Ureter (tissue), 1 donor: ENCODE data around the gene SLX9. TPM values are rescaled to one million over a fixed set of nuclear protein-coding genes. Genes with fewer than 3 reads are reported as not detected.
"Not testable (repeated sequence)": the region's sequence is repeated elsewhere in the genome, so short reads cannot be mapped to it uniquely, and the experiment has no call there.

ENCODE experiments used
- DNase-seq: peaks from one replicate; pipeline ENCODE4 v3.0.0-alpha.2; 2020; ENCODE audit warnings: low spot score
- total RNA-seq: library from RNA; stranded (reverse); gene quantifications from one replicate; pipeline ENCODE4 v1.2.4, GENCODE V29; 2023
- donor health status: DM: yes; HTN: yes; CAD: no.

SLX9 gene
- total RNA-seq, 1 donor from 2014 or later, result 32.4 TPM

DNA sequence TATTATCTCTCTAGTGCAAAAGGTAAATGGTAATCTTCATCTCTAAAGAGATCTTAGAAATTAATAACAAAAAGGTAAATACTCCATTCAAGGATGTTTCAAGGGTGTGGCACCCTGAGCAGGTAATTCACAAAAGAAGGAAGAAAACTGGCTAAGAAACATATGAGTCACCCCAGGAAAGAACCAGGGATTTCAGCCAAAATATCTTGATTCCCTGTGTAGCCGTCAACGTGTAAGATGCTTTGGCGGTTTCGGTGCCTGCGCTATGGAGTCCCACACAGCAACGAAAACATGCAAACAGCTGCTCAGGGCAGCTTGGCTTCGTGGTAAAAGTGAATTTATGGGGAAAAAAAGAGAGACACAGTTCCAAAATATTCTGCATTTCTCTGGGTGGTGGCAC, 22.9 kb upstream of the SLX9 start:
- DNase-seq, result no peak

DNA sequence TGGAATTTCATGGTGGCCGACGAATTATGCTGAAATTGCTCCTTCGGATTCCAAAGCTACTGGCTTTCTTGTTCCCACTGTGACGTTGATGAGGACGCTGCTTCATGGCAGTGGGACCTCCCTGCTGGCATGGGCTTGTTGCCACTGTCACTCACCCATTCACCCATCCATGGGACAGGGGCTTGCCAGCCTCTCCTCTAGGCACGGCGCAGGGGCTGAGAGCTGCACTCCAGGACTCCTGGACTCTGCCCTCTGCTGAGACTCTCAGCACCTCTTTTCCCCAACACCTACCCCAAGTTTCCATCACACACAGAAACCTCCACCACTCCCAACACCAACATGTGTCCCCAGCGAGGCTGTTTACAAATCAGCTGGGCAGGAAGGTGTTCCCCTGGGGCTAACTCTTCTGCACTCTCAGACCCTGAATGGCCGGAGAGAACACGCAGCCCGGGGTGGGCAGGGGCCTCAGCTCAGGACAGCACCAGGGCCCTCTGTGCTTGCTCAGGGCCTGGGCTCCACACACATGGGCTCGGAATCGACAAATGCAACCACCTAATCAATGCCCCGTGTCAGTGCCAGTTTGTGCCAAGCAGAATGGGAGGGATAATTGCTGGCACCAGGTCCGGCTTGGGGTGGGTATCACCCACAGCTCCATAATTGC, 22.3 kb upstream of the SLX9 start:
- DNase-seq, result no peak

DNA sequence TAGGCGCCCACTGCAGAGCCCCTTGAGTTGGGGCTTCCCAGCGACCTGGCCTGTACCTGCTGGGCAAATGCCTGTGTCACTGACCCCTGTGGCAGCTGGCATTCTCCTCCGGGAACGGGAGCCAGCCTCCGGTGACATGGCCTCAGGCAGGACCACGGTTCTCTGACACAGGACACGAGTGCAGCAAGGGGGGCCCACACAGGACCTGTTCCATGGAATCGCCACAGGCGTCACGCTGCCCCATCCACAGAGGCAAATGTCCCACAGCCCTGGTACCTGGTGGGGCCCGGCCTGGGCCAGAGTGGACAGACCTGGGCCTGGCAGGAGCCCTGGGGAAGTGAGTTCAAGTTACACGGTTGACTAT, 21.7 kb upstream of the SLX9 start:
- DNase-seq, result no peak

DNA sequence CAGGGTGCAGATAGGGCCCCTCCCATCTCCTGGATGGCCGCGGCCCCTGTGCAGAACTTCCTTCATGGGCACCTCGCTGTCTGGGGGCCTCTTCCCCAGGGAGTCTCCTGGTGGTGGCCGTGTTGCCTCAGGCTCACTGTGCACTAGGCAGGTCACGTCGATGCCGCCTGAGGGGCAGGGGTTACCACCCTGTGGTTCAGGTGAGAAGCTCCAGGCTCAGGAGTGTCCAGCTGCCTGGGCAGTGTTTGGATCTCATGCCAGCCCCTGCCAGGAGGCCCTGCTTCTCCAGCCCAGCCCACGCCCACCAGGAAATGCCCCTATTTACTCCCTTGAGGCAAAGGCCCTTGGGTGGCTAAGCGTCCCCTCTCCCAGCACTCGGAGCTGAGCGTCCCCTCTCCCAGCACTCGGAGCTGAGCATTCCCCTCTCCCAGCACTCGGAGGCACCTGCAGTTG, 21.2 kb upstream of the SLX9 start:
- no peak for DNase-seq

DNA sequence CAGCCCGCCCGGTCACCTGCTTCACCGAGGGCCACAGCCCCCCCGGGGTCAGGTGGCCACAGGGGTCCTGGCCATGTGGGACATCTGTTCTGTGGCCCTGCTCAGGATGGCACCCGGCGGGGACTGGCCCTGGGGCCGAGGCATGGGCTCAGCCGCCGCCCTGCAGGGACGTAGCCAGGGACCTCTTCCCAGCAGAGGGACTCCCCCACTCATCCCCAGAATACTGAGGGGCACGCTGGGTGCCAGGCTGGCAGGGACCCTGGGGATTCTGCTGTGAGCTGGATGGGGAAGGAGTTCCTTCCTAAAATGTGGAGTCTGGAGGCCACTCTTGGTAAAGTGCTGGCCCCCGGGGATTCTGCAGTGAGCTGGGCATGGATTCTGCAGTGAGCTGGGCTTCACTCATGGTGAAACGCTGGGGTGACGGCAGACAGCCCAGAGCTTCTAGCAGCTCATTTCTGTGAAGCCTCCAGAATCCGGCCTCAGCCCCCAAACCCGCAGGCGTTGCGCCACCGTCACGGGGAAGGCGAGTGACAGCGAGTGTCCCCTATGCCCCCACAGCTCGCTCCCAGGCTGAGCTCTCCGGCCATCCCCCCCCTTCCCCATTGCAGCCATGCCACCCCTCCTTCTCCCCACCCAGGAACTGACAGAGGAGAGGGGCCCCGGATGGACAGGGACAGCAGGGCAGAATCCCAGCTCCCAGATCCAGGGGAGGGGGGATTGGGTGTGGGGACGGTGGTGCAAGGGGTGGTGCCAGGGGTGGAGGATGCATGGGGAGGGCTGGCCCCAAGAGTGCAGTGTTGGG, 20.5 kb upstream of the SLX9 start:
- DNase-seq, result no peak

DNA sequence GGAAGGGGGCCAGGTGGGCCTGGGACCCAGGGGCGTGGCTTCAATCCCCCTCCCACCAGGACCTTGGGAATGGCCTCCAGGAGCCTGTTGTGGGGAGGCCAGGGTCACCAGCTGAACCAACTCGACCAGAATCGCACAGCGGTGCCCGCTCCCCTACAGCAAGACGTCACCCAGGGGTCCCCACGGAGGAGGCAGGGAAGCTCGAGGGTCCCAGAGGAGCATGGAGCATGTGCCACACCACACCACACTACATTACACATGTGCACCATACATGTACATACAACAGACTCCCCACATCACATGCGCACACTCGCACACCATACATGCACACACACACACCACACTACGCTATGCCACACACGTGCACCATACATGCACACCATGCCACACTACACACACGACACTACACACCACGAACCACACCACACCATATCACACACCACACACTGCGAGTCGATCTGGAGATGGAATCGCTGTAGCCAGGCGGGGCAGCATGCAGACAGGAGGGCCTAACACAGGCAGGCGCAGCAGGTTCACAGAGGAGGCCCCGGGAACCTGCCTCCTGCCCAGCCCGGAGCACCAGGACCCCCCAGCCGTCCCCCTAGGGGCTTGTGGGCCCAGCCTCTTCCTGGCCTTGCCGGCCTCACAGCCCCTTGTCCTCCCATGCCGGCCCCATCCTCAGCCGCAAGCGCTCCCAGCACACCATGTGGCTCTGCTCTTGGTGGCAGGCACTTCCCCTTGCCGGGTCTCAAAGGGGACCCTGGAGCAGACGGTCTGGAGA, 19.7 kb upstream of the SLX9 start:
- DNase-seq, result no peak

DNA sequence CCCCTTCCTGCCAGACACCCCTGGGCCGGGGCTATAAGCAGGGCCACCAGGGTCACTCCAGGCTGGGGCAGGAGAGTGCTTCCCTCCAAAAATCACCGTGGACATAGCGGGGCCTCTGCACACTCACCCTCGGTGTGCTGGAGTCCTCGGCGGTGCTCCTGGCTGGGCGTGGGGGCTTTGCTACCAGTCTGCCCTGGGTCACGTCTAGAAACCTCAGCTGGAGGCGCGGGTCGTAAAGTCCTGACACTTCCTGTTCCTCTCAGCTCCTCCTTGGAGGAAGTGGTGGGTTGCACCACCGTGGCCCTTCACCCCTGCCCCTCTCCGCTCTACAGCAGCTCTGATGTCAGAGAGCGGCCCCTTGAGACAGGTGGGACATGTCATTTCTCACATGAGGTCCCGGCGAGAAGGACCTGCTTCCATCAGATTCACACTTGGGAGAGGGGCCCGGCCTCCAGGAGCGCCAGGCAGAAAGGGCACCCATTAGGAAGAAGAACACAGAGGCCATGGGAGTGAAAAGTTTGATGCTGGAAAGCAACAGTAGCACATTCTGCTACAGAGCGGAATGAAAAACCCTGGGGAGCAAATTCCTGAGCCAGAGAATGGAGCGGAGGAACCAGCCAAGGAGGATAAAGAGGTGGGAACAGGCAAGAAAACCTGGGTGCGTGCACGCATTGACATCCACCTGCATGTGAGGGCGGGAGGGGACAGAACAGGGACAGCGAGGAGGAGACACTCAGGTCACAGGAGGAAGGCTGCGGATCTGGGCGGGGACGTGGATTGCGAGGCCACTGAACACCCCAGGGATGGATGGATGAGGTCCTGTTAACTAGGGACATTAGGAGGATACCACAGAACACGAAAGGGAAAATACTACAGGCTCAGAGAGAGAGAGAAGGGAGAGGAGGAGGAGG, 18.9 kb upstream of the SLX9 start, which contains the start of gene ITGB2:
Gene ITGB2, minus strand, starts transcription at position 206 of the 911 bp plus-strand sequence. CDS start 10,117 bp downstream, outside the sequence.
- DNase-seq, result no peak

DNA sequence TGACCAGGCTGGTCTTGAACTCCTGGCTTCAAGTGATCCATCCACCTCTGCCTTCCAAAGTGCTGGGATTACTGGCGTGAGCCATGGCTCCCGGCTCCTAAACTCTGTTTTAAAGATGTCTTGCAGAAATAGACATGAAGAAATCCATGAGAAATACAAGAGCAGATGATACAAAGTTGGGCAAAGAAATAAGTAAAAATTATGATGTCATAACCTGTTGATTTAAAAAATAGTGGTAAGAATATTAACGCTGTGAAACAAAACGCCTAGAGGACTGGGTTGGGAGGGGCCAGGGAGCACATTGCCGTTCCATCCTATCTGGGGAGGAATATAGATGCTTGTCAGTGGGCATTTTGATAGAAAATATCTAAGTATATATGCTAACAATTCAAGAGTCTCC, 17.9 kb upstream of the SLX9 start:
- DNase-seq, result no peak

DNA sequence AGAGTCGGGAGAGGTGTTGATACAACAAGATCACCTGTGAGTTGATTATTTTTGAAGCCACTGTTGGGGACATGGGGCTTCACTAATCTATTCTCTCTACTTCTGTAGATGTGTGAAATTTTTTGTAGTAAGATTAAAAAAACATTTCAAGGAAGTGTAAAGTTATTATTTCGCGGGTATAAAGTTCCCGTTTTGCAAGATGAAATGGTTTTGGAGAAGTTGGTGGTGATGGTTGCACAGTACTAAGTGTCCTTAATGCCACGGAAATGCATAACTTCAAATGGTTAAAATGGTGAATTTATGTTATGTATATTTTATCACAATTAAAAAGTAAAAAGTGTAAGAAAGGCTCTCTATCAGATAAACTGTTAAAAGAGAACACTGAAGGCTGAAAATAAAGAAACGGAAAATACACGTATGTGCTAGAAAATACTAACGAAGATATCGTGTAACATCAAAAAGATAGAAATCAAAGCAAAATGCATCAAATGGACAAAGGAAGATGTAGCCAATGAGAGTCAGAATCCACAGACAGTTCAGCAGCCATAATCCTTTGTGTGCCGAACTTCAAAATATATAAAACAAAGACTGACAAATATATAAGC, 16.2 kb upstream of the SLX9 start:
- DNase-seq, result no peak

DNA sequence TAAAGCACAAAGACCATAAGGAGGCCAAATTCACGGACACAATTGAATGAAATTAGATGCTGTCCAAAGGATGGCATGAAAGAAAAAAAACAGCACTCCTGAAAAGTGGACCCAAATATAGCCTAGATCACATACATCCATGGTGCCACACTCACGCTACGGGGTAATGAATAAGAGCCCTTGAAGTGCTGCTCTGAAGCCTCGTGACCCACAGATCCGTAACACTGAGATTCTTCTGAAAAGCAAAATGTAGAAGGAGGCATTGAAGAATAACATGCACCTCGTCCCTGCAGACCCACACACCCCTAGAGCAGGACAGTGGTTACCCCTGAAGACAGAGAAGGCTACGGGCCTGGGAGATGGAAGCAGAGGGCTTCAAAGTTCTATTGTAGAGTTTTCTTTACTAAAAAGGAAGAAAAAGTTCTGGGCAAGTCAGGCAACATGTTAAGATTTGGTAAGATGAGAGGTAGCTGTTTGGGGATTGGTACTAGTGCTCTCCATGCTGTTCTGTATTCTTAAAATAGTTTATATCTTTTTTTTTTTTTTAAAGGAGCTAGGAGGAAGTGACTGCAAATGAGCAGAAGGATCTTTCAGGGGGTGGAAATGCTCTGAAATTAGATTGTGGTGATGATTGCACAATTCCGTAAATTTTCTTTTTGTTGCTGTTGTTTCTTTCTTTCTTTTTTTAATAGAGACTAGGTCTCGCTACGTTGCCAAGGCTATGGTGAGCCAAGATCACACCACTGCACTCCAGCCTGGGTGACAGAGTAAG, 15.0 kb upstream of the SLX9 start:
- DNase-seq, result no peak

DNA sequence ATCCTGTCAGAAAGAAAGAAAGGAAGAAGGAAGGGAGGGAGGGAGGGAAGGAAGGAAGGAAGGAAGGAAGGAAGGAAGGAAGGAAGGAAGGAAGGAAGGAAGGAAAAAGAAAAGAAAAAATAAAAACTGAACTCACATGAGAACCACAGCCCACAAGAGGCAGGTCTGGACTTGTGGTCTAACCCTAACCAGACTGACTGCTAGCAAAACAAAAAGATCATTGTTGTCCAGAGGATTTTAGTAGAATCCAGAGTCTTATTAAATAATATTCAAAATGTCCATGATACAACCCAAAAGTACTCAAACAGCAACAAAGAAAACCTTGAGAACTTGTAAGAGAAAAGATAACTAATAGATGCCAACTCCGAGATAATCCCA, 14.5 kb upstream of the SLX9 start:
- no peak for DNase-seq

DNA sequence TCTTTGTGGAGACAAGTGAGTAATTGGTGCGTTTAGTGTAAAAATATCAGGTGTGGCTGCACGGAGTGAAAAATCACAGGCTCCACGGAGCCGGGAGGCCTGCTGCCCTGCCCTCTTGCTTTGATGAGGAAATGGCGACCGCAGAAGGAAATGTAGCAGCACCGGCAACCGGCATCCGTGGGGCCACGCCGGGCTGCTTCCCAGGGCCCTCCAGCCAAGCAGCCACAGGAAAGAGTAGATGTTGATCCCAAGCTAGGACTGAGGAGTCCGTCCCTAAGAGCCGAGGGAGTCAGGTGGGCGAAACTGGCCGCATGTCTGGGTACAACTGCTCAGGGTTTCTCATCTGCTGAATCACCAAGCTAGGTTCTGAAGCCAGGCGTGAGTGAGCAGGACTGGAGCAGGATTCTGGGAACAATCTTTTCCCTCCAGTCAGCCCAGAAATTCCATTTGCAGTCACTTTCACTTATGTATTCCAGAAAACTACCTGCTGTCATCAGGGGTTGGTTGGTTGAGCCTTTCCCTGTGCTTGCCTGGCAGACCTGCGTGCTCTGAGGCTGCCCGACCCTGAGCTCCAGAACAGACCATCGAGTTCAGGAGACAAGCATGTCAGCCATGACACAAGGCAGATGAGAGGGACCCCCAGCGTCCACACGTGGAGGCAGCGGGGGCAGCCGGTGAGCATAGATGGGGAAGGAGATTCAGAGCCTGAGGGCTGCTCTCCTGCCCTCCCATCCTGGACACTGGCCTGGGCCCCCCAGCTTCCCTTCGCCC, 13.3 kb upstream of the SLX9 start:
- DNase-seq, result no peak

DNA sequence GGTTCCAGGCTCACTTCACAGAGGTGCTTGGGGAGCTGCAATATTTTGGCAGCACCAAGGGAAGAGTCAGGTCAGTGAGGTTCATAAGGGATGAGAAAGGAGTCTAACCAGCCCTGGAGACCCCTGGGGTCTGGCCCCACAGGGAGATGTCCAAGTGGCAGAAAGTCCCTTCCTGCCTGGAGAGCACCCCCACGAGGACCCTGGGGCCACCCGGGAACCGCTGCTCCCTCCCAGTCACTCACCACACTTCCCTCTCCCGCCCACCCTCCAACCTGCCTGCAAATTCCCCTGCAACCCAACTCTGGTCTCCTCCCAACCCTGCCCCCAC, 12.6 kb upstream of the SLX9 start:
- no peak for DNase-seq

DNA sequence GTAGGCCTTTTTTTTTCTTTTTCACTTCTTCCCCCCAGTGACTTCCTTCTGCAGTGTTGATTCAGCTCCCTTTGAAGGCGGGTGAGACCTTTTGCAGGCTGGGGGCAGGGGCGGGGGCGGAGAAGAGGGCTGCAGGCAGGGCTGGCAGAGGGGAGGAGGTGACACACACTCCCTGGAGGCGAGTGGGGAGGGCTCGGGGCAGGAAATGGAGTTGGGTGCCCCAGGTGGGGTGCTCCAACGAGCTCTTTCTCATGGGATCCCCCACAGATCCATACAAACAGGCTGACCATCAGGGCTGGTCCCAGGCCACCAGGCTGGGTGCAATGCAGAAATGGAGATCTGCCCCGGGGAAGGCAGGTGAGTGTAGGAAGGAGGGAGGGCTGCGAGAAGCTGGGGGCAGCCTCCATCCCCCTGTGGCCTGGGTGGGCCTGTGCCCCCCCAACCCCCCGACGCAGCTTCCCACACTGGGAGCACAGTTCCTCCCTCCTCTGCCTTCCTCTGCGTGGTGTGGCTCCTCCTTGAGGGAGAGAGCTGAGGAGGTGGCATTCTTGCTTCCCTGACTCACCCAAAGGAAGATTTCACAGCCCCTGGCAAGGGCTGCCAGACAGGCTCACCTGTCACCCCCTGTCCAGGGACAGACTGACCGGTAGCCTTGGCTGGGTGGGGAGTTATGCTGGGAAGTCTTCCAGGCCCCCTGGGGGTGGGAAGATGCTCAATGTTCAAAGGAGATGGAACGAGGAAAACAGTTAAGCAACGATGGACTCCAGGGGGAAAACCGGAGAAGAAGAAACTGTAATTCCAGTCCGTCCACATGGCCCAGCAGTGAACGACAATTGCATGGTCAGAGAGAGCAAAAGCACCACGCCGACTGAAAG, 12.0 kb upstream of the SLX9 start:
- no peak for DNase-seq

DNA sequence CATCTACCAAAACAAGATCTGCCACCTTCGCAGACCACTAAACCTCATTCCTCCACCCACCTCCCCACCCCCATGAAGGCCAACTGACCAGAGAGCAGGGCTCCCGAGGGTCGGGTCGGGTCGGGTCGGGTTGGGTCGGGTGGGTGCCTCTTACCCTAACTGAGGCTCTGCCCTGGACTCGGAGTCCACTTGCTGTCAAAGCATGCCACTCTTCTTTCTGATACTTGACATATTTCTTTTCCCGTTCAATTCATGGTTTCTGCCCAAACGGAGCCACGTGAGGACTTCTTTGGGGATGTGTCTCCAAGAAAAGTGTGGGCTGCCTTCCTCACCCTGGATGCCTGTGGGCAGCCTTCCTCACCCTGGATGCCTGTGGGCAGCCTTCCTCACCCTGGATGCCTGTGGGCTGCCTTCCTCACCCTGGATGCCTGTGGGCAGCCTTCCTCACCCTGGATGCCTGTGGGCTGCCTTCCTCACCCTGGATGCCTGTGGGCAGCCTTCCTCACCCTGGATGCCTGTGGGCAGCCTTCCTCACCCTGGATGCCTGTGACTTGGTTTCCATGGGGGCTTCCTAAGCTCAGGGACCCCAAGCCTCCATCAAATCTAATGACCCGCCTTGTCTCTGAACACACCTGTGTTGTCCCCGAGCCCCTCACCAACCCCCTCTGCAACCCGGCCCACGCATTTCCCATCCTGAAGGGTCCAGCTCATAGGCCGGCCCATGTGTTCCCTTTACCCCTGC, 11.2 kb upstream of the SLX9 start:
- not testable (repeated sequence) for DNase-seq

DNA sequence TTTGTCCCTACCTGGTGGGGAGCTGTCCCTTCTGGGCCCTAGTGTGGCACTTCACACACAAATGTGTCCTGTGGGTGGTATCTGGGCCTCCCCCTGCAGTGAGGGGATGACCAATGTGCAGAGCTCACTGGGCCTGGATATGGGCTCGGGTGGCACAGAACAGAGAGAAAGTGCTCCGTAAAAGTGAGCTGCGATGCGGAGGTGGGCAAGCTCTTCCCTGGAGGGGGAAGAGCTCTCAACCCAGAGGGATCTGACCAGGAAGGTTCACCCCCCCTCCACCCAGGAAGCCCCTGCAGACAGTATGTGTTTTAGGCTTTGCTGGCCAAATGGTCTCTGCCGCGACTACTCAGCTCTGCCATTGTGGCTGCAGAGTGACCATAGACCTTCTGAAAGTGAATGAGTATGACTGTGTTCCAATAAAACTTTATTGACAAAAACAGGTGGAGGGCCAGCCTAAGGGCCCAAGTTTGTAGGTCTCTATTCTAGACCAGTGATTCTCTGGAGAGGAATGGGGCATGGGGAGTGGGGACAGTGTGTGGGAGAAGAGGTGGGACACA, 10.5 kb upstream of the SLX9 start:
- no peak for DNase-seq

DNA sequence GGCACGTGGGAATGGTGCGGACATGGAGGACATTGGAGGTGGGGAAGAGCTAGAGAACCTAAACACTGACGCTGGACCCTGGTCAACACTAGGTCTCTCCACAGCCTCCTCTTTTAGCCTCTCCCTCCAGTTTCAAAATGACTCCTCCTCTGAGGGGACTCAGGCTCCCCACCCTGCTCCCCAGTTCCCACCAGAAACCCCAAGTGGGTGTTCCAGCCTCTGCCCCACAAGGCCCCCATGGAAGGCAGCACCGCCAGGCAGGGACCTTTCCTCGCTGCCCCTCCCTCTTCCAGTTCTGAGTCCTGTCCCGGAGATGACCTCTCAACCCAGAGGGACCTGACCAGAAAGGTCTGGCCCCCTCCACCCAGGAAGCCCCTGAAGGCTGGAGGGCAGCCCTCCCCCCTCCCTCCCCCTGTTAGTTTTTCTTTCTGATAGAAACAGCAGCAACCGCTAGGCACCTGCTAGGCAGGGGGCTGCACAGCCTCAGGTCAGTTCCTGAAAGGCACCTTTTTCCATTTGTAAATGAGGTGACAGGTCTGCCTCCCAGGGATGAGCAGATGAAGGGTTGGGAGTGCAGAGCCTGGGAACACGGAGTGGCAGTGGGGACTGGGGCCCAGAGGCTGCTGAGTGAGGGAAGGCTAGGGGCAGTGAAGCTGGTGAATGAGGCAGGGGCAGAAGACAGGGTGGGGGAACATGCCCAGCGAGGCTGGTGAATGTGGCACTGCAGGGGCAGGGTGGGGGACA, 9.9 kb upstream of the SLX9 start:
- no peak for DNase-seq
